Fibroblast of the conjunctiva (primary cell): Measurements from ENCODE around the gene EMC9.

Experiments
- DNase-seq: peaks from one replicate; pipeline ENCODE4 v3.0.0-alpha.2; 2010; ENCODE audit warnings: low read depth

The EMC9 gene

DNA sequence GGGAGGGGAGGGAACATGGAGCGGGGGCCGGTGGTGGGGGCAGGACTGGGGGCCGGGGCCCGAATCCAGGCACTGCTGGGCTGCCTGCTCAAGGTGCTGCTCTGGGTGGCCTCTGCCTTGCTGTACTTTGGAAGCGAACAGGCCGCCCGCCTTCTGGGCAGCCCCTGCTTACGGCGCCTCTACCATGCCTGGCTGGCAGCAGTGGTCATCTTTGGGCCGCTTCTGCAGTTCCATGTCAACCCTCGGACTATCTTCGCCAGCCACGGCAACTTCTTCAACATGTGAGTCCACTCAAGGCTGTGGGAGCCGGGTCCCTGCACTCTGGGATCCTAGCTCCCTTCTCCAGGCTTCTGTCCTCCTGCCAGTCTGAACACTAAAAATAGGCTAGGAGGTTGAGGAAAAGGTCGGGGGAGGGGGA is 9.8 kb downstream of the EMC9 start:
- DNase-seq = no peak

DNA sequence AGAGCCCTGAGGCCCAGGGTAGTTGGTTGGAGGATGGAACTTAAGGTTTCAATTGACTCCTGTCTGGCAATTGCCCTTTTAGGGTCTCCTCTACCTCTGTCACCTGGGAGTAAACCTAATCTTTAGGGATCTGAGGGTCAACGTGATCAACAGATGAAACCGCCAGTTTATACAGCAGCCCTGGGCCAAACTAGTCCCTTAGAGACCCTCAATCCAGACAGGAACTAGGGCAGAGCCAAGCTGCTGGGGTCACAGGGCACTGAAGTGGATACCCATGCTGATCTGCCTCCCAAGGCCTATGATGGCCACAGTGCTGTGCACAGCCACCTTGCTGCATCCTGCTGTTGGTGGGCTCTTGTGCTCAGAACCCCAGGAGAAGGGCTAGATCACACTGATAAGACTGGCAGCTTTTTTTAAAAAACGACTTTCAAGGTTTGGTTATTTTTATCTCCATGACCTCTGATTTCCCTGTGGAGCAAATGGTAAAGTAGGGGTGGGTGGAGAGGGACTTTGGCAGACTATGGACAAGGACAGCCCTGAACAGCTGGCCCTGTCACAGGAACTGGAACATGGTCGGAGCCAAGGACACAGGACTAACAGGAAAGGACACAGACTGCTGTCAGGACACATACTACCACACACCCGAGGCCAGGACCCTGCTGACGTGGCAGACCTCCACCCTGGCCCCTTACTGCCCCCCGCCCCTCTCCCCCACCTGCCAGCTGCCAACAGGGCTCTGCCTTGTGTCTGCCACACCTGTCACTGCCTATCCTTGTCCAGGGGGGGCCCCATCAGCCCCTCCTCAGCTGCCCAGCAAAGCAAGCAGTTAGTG is 10.5 kb downstream of the EMC9 start:
- DNase-seq = no peak

DNA sequence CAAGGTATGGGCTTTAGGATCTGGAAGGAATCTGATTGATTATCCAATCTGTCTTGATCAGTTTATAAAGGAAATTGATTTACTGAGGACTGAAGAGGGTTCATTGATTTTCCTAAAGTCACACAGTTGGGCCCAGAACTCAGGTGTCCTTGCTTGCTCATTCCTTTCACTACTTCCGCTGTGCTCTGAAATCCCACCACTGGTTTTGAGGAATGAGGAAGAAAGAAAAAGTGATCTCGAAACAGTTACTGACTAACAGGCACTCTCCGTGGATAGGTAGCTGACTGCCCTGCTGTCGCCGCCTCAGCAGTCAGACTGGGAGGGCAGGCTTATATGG is 11.0 kb downstream of the EMC9 start, which contains the start of gene FITM1:
Gene FITM1, plus strand, starts transcription at position 280 of the 337 bp plus-strand sequence. CDS start 905 bp downstream, outside the sequence.
- no peak for DNase-seq

GRCh38 chr14:24129410-24129998 is 11.9 kb downstream of the EMC9 start:
- no peak for DNase-seq

GRCh38 chr14:24127673-24128072 is 13.7 kb downstream of the EMC9 start:
- DNase-seq = no peak

- DNase-seq = no peak
These were observed 14.5 kb downstream of the EMC9 start for GRCh38 chr14:24126939-24127338.

DNA sequence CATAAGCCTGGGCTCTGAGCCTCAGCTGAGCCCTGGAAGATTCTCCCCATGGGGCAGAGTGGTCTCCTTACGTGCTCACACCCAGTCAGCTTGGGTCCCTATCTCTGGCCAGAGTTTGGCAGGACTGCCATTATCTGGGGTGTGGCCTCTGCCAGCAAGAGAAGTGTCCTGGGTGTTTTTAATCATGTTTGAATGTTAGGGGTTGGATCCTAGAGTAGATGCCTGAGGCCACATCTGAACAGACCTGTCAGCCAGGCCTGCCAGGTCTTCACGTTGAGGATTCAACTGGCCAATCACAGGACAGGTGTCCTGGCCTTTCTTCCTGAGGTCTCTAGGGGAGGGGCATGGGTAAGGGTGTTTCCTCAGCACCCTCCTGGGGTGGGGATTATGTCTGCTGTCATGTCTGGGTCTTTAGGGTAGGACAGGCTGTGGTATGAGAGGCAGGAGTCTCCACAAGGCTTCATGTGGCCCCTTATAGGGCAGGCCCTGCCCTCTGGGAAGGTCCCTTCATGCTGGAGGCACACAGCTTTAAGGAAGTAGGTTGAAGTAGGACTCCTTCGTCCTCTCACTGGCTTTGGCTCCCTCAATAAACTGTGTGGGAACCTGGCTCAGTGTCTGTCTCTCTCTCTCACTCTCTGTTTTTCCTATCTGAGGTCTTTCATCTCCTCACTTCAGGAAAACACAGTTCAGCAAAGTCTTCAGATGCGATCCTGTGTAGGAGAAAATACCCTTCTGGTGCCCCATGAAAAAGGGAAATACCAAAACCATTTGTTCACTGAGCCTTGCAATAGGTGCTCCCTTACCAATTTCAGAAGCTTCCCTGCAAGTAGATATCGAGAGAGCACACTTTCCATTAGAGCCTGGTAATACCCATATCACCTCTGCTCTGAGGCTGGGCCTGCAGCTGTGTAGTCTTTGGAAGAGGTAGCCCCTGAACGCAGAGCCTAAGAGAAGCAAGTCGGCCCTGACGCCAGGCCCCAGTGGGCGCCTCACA is 17.7 kb downstream of the EMC9 start:
- DNase-seq = no peak

- DNase-seq = no peak
These were observed 18.5 kb downstream of the EMC9 start for GRCh38 chr14:24122898-24123297.

GRCh38 chr14:24122416-24122815 is 19.0 kb downstream of the EMC9 start:
- DNase-seq = no peak

GRCh38 chr14:24121210-24121609 is 20.2 kb downstream of the EMC9 start:
- no peak for DNase-seq

DNA sequence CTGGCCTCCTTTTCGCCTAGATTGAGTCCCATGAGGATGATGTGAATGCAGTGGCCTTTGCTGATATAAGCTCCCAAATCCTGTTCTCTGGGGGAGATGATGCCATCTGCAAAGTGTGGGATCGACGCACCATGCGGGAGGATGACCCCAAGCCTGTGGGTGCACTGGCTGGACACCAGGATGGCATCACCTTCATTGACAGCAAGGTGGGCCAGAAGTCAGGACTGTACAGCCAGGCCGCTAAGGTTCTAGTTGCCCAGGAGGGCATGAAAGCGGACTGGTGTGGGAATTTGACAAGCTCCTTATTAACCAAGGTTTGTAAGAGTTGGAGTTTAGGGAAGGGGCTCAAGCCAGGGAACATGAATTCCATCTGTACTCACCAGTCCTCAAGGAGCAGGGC is 21.7 kb downstream of the EMC9 start:
- DNase-seq = no peak

DNA sequence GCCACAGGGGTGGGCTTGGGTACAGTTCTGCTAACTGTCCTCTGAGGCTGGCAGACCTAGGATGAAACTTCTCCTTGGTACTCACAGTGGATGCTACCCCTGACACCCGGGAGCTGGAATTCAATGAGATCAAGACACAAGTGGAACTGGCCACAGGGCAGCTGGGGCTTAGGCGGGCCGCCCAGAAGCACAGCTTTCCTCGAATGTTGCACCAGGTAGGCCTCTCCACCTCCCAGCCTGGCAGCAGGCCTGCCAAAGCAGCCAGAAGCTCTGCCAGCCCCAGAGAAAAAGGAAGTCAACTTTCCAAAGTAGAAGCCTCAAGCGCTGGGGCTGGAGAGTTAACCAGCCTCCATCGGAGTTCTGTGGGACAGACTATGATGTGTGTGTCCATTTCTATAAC is 24.2 kb downstream of the EMC9 start:
- no peak for DNase-seq

- no peak for DNase-seq
These were observed 25.1 kb downstream of the EMC9 start for GRCh38 chr14:24116128-24116814.

GRCh38 chr14:24115422-24116127 is 25.8 kb downstream of the EMC9 start:
- DNase-seq = no peak

DNA sequence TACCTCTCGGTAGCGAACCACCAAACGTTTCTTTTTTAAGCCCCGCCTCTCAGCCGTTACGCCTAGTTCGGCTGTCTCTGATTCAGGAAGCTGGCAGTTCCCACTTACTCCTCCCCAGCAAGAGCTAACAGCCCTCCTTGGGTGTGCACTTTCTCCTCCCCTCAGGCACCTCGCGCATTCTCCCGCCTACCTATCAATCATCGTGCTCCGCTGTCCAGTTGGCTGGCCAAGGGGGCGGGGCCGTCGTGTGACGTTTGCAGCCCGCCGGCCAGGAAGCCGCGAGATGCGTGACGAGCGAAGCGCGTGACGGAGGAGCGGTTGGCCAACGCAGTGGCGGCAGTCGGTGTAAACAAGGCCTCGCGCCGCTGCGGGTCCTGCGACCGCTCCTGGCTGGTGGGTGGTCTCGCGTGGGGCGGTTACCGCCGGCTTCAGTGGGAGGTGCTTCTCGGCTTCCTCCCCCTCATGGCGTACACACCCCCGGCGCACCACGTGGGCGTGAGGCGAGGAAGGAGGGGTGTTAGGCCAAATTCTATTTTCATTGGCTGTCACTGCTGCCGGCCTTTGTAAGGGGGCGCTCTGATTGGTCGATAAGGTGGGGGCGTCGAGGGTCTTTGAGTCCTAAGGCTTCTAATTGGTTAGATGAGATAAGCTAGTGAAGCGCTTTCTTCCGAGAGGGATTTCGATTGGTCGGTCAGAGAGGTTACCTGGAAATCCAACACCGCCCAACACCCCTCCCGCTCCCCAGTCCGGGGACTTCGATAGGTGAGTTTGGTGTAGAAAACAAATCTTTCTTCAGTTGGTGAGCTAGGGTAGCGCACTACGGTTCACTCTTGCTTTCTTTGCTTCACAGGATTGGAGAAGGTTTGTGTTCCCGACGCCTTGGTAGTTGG is 26.6 kb downstream of the EMC9 start, which contains the start of the genes DCAF11 and NRL:
Gene DCAF11, plus strand, starts transcription at position 246 of the 890 bp plus-strand sequence. CDS start 818 bp downstream, outside the sequence.
Gene NRL, minus strand, starts transcription at position 418 of the 890 bp plus-strand sequence. CDS start 32,101 bp downstream, outside the sequence.
- DNase-seq = peak; percentile 100

GRCh38 chr14:24113801-24114531 is 27.4 kb downstream of the EMC9 start:
- peak; percentile 82 for DNase-seq

DNA sequence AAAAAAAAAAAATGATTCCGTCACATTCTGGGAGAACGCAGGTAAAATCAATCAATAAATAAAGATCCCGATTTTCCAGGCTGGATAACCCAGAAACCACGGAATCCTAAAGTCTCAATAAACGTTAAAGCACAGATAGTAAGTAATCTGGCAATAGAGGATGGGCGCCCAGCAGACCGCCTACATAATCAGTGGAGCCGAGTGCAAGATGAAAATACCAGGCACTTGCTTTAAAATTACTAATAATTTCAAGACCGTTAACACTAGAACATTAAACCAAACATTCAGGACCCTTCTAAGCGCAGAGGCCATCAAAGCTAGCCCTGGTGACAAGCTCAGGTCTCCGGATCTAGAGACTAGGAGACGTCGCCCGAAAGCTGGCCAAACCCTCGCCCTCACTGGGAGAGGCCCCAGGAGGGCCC is 28.0 kb downstream of the EMC9 start:
- DNase-seq = no peak

GRCh38 chr14:24110523-24110922 is 30.9 kb downstream of the EMC9 start:
- DNase-seq = no peak

- no peak for DNase-seq
These were observed 31.3 kb downstream of the EMC9 start for GRCh38 chr14:24110060-24110459.
